HPDE6-E6E7 (cell line): ENCODE results near the gene SLC25A11.

Source experiments
- DNase-seq: peaks from one replicate; pipeline ENCODE4 v3.0.0; 2011; ENCODE audit warnings: missing footprints; ENCODE audit errors: extremely low spot score

The SLC25A11 gene, protein sequence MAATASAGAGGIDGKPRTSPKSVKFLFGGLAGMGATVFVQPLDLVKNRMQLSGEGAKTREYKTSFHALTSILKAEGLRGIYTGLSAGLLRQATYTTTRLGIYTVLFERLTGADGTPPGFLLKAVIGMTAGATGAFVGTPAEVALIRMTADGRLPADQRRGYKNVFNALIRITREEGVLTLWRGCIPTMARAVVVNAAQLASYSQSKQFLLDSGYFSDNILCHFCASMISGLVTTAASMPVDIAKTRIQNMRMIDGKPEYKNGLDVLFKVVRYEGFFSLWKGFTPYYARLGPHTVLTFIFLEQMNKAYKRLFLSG

DNA sequence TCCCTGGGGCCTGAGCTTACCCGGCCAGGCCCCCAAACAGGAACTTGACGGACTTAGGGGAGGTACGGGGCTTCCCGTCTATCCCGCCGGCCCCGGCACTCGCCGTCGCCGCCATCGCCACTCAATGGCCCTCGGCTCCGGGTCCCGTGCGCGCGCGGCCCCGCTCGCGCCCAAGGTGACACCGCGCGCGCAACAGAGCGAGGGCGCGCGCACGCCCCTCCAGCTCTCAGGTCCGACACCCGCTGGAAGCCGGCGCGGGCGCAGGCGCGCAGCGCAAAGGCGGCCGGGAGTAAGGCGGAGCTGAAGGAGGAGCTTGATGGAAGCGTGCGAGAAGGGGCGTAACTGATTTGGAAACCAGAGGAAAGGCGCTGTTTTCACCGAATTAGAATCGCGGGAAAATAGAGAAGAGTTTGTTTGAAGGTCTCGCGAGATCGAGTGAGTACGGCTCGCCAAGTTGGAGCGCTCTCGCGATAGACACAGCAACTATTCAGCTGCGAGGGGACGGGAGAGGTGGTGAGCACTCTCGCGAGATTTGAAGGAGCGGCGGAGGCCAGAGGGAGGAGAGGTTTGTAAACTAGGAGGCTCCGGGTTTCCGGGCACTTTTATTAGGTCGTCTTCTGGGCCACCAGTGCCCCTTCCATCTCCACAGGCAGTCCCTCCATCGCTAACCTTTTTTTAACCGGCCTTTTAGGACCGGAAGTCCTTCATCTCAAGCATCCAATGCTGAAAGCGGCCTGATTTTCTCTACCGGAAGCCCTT lies at the start of gene SLC25A11, which contains the start of gene RNF167:
Gene SLC25A11 (minus strand): TSS at position 251 of the 759 bp plus-strand sequence. CDS start 136 bp downstream, at position 115.
Gene RNF167 (plus strand): TSS at position 473 of the 759 bp plus-strand sequence. CDS start 642 bp downstream, outside the sequence.
- DNase-seq = peak; percentile 96

DNA sequence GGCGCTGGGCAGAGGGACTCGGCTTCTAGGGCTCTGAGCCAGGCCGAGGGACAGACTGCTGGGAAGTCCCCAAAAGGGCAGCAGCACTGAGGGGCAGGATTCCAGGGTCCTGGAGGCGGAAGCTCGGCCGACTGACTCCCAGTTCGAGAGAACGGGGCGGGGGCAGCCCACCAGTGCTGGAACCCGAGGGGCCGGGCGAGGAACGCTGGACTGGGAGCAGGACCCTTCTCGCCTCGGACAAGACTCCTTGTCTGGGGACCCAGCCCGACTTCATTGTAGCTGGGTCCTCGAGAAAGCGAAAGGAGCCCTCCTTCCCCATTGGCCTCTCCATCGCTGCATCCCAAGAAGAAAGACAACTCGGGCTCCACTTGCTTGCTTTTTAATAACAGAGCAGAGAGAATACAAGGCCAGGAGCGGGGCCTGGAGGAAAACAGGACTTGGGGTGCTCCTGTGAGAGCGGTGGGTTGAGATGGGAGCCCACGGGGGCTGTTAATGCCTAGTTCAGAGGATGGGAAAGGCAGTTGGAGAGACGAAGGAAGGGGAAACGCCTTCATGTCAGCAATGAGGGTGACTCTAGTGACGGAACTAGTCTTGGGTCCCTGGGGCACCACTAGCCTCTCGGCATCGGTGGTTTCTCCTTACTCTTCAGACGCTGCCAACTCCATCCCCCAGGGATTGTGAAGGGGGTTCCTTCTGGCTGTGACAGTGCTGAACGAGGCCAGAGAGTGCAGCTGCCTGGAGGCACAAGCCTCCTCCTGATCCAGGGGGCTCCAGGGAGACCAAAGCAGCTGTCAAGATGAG lies 48.1 kb upstream of the SLC25A11 start:
- no peak for DNase-seq

- no peak for DNase-seq
Measured at GRCh38 chr17:4986951-4987766, 47.3 kb upstream of the SLC25A11 start, which contains the start of gene CAMTA2. CAMTA2 (minus strand) TSS chr17:4987675; CDS start chr17:4986222, 1,453 bp downstream.

GRCh38 chr17:4986403-4986802 lies 46.6 kb upstream of the SLC25A11 start:
- DNase-seq = no peak

- no peak for DNase-seq
Measured at GRCh38 chr17:4982305-4982704, 42.5 kb upstream of the SLC25A11 start.

- no peak for DNase-seq
Measured at GRCh38 chr17:4980644-4981216, 40.9 kb upstream of the SLC25A11 start.

DNA sequence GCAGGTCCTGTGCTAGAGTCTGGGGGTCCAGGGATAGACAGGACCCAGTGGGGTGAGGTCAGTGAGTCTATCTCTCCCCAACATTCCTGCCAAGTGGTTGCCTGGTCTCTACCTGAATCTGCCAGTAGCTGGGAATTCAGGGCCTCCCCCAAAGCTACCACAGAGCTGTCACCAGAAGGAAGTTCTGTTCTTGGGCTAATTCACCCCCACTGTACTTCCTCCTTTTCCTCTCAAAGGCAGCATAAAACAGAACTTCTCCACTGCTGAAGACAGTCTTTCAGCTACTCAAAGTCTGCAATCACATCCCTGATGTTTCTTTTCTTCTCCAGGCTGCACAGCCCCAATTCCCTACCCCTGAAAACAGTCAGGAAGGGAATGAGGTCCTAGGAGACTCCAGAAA lies 38.9 kb upstream of the SLC25A11 start:
- no peak for DNase-seq

GRCh38 chr17:4974115-4974670 lies 34.3 kb upstream of the SLC25A11 start:
- no peak for DNase-seq

DNA sequence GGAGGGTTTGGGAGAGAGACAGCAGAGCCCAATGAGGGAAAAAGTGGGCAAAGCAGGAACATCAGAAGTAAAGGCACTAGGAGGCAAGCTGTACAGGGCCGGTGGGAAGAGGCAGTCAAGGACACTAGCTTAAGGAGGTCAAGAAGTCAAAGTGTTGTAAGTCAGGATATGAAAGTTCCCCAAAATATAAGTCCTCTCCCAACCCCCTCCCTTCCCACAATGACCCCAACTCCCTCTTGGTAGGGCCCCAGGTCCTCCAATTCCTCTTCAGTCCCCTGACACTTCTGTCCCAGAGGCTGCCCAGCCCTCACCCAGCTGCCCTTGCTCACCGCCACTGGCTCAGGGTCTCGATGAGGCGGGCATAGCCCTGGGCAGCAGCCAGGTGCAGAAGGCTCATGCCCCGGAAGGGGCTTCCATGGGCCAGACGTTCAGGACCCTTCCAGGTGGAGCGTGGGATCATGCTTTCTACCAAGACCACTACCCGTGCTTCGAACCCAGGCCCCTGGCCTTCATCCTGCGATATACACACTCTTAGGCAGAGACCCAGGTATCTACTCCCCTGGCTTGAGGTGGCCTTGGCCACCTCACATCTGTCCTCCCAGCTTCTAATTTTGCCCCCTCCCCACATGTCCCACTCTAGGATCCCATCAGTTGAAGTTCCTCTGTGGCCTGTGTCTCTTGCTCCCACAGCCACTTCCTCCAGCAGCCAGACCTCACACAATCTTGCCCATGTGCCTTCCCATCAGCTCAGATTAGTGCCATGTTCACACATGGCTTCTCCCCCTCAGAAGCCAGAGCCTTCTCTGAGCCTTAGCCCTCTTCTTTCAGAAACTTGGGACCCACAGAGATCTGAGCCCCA lies 33.6 kb upstream of the SLC25A11 start:
- DNase-seq = no peak

GRCh38 chr17:4972752-4973151 lies 32.9 kb upstream of the SLC25A11 start:
- DNase-seq = no peak

DNA sequence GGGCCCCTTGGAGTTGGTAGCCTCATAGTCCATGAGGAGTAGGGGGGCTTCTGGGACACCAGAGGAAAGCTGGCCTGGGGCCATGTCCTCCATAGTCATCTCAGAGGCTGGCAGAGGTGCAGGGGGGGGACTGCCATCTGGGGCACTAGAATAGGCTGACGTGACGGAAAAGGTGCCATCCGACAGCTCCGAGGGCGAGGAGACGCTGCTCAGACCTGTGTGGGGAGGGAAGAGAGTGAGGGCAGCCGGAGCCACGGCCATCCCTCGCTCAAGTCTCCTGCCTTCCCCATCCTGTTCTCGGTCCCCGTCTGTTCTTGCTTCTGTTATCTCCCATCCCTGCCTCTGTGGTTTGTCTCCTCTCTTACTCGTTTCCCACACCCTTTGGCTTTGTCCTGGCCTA lies 32.5 kb upstream of the SLC25A11 start:
- no peak for DNase-seq

GRCh38 chr17:4971826-4972225 lies 32.0 kb upstream of the SLC25A11 start:
- DNase-seq = no peak

DNA sequence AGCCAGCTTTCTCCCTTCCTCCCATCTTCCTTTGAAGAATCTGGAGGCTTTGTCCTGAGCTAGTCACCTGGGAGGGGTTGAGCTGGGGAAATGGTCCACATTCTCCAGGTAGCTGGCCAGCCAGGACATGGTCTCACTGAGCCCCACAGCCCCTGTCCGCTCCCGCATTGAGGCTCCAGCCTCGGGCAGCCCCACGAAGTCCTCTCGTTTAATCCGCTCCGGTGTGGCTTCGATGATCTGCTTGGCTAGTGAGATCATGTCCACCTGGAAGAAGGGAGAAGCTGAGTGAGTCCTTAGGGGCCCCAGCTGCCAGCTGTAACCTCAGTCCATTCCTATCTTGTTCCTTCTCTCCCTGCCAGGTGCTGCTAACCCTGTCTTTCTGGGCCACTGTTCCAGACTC lies 30.4 kb upstream of the SLC25A11 start:
- no peak for DNase-seq

GRCh38 chr17:4969551-4970173 lies 29.8 kb upstream of the SLC25A11 start:
- no peak for DNase-seq

DNA sequence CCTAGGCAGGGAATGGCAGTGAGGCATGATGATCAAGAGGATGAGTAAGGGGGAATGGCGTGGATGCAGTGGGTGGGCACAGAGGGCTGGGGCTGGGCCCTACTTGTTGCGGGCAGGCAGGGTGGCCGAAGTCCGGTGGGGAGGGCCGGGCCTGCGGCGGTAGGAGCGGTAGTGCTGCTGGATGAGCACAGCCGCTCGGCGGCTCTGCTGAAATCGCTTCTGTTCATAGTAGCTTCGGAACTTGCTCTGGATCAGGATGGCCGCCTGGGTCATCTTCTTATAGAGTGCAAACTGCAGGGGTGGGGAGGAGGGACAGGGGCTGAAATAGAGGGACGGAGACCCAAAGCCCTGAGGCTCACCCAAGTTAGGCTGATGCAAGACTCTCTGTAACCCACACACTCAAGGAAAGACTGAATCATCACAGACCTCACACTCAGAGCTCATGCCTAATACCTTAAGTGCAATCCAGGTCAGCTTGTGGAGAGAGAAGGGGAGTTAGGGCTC lies 29.3 kb upstream of the SLC25A11 start:
- peak; percentile 29 for DNase-seq

DNA sequence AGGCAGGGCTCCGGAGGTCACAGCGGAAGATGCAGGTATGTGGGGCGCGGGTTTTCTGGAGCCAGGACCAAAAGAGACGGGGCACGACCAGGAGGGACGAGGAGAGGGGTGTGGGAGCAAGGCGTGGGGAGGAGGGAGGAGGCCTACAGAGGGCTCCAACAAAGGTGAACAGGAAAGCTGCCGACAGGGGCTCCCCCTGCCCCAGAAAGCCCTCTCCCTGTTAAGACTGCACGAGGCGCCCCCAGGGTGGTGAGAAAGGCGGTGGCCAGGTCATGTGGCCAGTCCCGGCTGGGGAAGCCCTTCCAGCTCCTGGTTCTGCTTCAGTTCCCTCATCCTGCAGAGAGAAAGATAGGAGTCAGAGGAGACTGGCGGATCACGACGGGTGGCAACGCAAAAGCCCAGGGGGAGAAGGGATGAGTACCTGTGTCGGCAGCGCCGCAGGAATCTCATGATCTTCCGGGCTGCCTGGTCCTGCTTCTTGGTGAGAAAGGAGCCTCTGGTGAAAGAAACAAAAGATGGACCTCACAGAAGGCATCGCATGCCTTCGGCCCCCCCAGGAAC lies 28.7 kb upstream of the SLC25A11 start:
- DNase-seq = no peak

GRCh38 chr17:4967539-4968485 lies 28.0 kb upstream of the SLC25A11 start, which contains the start of gene SPAG7:
SPAG7 (minus strand) TSS chr17:4967817; CDS start chr17:4967804, 13 bp downstream.
- DNase-seq = peak; percentile 88
